Mammary microvascular endothelial cell (primary cell): ENCODE data around the gene IFNA17. TPM values are rescaled to one million over a fixed set of nuclear protein-coding genes. Genes with fewer than 3 reads are reported as not detected.

Experiments used
- total RNA-seq: library from RNA; depleted of rRNA; stranded (reverse); fragments of >200 nt; gene quantifications from 2 replicates; pipeline ENCODE4 v1.2.3, GENCODE V29; 2015

IFNA17 gene
- not detected in 2 replicates for total RNA-seq

DNA sequence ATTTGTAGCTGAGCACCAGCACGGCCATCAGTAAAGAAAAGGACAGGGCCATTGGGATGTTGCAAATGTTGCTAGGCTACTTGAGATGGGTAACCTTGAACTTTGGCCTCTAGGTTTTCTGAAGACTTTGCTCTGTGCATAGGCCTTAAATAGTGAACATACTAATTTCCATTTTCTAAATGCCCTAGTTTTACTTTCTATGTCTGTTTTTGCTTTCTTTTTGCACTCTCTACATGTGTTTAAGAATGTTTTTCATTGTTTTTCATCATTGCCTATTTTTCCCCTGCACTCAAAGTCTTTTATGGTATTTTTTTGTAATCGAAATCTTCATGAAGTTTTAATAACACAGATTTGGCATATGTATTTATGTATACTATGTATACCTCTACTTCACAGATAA, at the start of gene IFNA17:
IFNA17 (minus strand) TSS at position 101 of the 400 bp plus-strand sequence; CDS start at position 52, 49 bp downstream.

DNA sequence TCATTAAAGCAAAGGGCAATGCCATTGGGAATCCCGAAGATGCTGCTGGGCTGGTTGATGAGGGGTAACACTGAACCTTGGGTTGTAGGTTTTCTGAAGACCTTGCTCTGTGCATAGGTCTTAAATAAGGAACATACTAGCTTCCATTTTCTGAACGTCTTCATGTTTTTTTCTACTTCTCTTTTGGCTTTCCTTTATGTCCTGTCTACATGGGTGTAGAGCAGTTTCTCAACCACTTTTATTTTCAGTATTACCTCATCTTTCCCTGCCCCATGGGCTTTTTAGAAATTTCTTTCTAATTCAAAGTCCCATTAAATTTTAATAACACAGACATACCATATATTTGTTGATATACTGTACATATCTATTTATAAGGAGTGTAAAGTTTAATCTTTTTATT, 11.9 kb upstream of the IFNA17 start, which contains the start of gene IFNA14:
IFNA14 (minus strand) TSS at position 95 of the 400 bp plus-strand sequence; CDS start at position 25, 70 bp downstream.

DNA sequence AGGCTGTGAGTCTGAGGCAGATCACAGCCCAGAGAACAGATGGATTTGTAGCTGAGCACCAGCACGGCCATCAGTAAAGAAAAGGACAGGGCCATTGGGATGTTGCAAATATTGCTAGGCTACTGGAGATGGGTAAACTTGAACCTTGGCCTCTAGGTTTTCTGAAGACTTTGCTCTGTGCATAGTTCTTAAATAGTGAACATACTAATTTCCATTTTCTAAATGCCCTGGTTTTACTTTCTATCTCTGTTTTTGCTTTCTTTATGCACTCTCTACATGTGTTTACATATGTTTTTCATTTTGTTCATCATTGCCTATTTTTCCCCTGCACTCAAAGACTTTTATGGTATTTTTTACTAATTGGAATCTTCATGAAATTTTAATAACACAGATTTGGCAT, 10.8 kb downstream of the IFNA17 start, which contains the start of gene IFNA16:
IFNA16 (minus strand) TSS at position 101 of the 400 bp plus-strand sequence; CDS start at position 95, 6 bp downstream.

GRCh38 chr9:21207043-21207442, 21.0 kb downstream of the IFNA17 start, which contains the start of gene IFNA10:
Gene IFNA10, minus strand, starts transcription at chr9:21207143. Its CDS starts 46 bp downstream, at chr9:21207097.

GRCh38 chr9:21202105-21202504, 25.9 kb downstream of the IFNA17 start, which contains the start of gene IFNA7:
Gene IFNA7, minus strand, starts transcription at chr9:21202205. Its CDS starts 40 bp downstream, at chr9:21202165.

GRCh38 chr9:21187487-21187886, 40.5 kb downstream of the IFNA17 start, which contains the start of gene IFNA4:
Gene IFNA4, minus strand, starts transcription at chr9:21187587. Its CDS starts 56 bp downstream, at chr9:21187531.

Other genes with a start within 250 kb of the IFNA17 start
- 6.1 and 6.3 TPM in 2 replicates for gene HACD4, start 196.6 kb downstream of the IFNA17 start, total RNA-seq
- gene IFNB1, start 150.3 kb downstream of the IFNA17 start, total RNA-seq, result 0.13 TPM in 1 of 2 replicates, not detected in the other
- not detected in 2 replicates for gene IFNW1, start 86.4 kb downstream of the IFNA17 start, total RNA-seq
- gene IFNA21, start 61.6 kb downstream of the IFNA17 start, total RNA-seq, result not detected in 2 replicates
- not detected in 2 replicates for gene IFNA4, start 40.6 kb downstream of the IFNA17 start, total RNA-seq
- gene IFNA7, start 26.0 kb downstream of the IFNA17 start, total RNA-seq, result not detected in 2 replicates
- not detected in 2 replicates for gene IFNA10, start 21.1 kb downstream of the IFNA17 start, total RNA-seq
- not detected in 2 replicates for gene IFNA16, start 10.9 kb downstream of the IFNA17 start, total RNA-seq
- not detected in 2 replicates for gene IFNA14, start 11.8 kb upstream of the IFNA17 start, total RNA-seq
- not detected in 2 replicates for gene IFNA5, start 77.1 kb upstream of the IFNA17 start, total RNA-seq
- 25.3 and 26.6 TPM in 2 replicates for gene KLHL9, start 107.2 kb upstream of the IFNA17 start, total RNA-seq
- not detected in 2 replicates for gene IFNA6, start 122.7 kb upstream of the IFNA17 start, total RNA-seq
- gene IFNA13, start 139.8 kb upstream of the IFNA17 start, total RNA-seq, result not detected in 2 replicates
- not detected in 2 replicates for gene IFNA2, start 157.2 kb upstream of the IFNA17 start, total RNA-seq
- gene IFNA8, start 180.9 kb upstream of the IFNA17 start, total RNA-seq, result not detected in 2 replicates
- gene IFNA1, start 212.2 kb upstream of the IFNA17 start, total RNA-seq, result not detected in 2 replicates